Neuron (in vitro differentiated cells): ENCODE results near the gene KCNJ5.
"Not testable (repeated sequence)": the region's sequence is repeated elsewhere in the genome, so short reads cannot be mapped to it uniquely, and the experiment has no call there.

Experiments used
- H2AFZ ChIP-seq: one replicate; pipeline ENCODE4 v1.6.1; 2013; ENCODE audit warnings: low read depth, mild to moderate bottlenecking, inconsistent platforms, low read length, moderate library complexity
- H3K27me3 ChIP-seq: one replicate; pipeline ENCODE4 v1.6.1; 2013; ENCODE audit warnings: low read length; ENCODE audit not compliant: insufficient read depth
- H3K36me3 ChIP-seq: one replicate; pipeline ENCODE4 v1.6.1; 2013; ENCODE audit warnings: low read length; ENCODE audit not compliant: insufficient read depth
- H3K4me1 ChIP-seq: one replicate; pipeline ENCODE4 v1.6.1; 2013; ENCODE audit warnings: low read length; ENCODE audit not compliant: insufficient read depth
- H3K4me3 ChIP-seq: 2 replicates; pipeline ENCODE4 v1.5.1; 2013; ENCODE audit warnings: mild to moderate bottlenecking, low read length, moderate library complexity
- H3K9me3 ChIP-seq: one replicate; pipeline ENCODE4 v1.6.1; 2013; ENCODE audit warnings: low read length

The KCNJ5 gene

GRCh38 chr11:128915149-128915521, 24.0 kb downstream of the KCNJ5 start:
- H3K4me1 ChIP-seq: no peaks in the 10 kb centered on the region
- H3K9me3 ChIP-seq: no peaks in the 10 kb centered on the region
- H3K36me3 ChIP-seq: no peaks in the 10 kb centered on the region
- H3K27me3 ChIP-seq: no peaks in the 10 kb centered on the region
- no peak overlapping the region for H2AFZ ChIP-seq
- H3K4me3 ChIP-seq: no peak overlapping the region

GRCh38 chr11:128916037-128916572, 24.9 kb downstream of the KCNJ5 start:
- Histone ChIP-seq H3K36me3 (no peaks in the 10 kb centered on the region), H3K9me3 (no peaks in the 10 kb centered on the region), H2AFZ (no peak overlapping the region), H3K4me3 (no peak overlapping the region), H3K4me1 (no peaks in the 10 kb centered on the region), H3K27me3 (no peaks in the 10 kb centered on the region)

- Histone ChIP-seq H3K9me3 (no peaks in the 10 kb centered on the region), H2AFZ (no peak overlapping the region), H3K4me1 (no peaks in the 10 kb centered on the region), H3K36me3 (no peaks in the 10 kb centered on the region), H3K4me3 (no peak overlapping the region), H3K27me3 (no peaks in the 10 kb centered on the region)
Observed at GRCh38 chr11:128916681-128917080, 25.5 kb downstream of the KCNJ5 start.

GRCh38 chr11:128917144-128917724, 26.1 kb downstream of the KCNJ5 start:
- Histone ChIP-seq H3K36me3 (no peaks in the 10 kb centered on the region), H2AFZ (no peak overlapping the region), H3K27me3 (no peaks in the 10 kb centered on the region), H3K4me3 (no peak overlapping the region), H3K4me1 (no peaks in the 10 kb centered on the region), H3K9me3 (no peaks in the 10 kb centered on the region)

- H3K4me3 ChIP-seq: no peak overlapping the region
- H2AFZ ChIP-seq: no peak overlapping the region
- H3K9me3 ChIP-seq: no peaks in the 10 kb centered on the region
- H3K4me1 ChIP-seq: peaks cover 2% of the 10 kb centered on the region
- H3K36me3 ChIP-seq: no peaks in the 10 kb centered on the region
- no peaks in the 10 kb centered on the region for H3K27me3 ChIP-seq
Observed at GRCh38 chr11:128919216-128919615, 28.1 kb downstream of the KCNJ5 start.

- not testable (repeated sequence) for H3K4me3 ChIP-seq, H3K27me3 ChIP-seq, H3K9me3 ChIP-seq, H2AFZ ChIP-seq, H3K36me3 ChIP-seq, H3K4me1 ChIP-seq
Observed at GRCh38 chr11:128919635-128920034, 28.5 kb downstream of the KCNJ5 start.

GRCh38 chr11:128920666-128921065, 29.5 kb downstream of the KCNJ5 start:
- Histone ChIP-seq H3K4me1 (peaks cover 12% of the 10 kb centered on the region), H2AFZ (no peak overlapping the region), H3K36me3 (no peaks in the 10 kb centered on the region), H3K9me3 (no peaks in the 10 kb centered on the region), H3K27me3 (no peaks in the 10 kb centered on the region), H3K4me3 (no peak overlapping the region)

- peaks cover 12% of the 10 kb centered on the region for H3K4me1 ChIP-seq
- no peak overlapping the region for H2AFZ ChIP-seq
- no peaks in the 10 kb centered on the region for H3K9me3 ChIP-seq
- no peak overlapping the region for H3K4me3 ChIP-seq
- H3K36me3 ChIP-seq: no peaks in the 10 kb centered on the region
- H3K27me3 ChIP-seq: no peaks in the 10 kb centered on the region
Observed at GRCh38 chr11:128921793-128922192, 30.6 kb downstream of the KCNJ5 start.

- Histone ChIP-seq H3K27me3 (no peaks in the 10 kb centered on the region), H3K4me3 (no peak overlapping the region)
Observed at GRCh38 chr11:128924104-128924503, 32.9 kb downstream of the KCNJ5 start.

GRCh38 chr11:128924510-128925249, 33.5 kb downstream of the KCNJ5 start:
- no peaks in the 10 kb centered on the region for H3K36me3 ChIP-seq
- no peaks in the 10 kb centered on the region for H3K9me3 ChIP-seq
- peaks cover 18% of the 10 kb centered on the region for H3K4me1 ChIP-seq
- no peak overlapping the region for H3K4me3 ChIP-seq
- H2AFZ ChIP-seq: no peak overlapping the region
- no peaks in the 10 kb centered on the region for H3K27me3 ChIP-seq

More at GRCh38 chr11:128924104-128924503, 32.9 kb downstream of the KCNJ5 start:
- Histone ChIP-seq H3K9me3 (no peaks in the 10 kb centered on the region), H3K36me3 (no peaks in the 10 kb centered on the region), H2AFZ (no peak overlapping the region), H3K4me1 (peaks cover 17% of the 10 kb centered on the region)

- H3K4me3 ChIP-seq: no peak overlapping the region
- no peaks in the 10 kb centered on the region for H3K36me3 ChIP-seq
- H3K27me3 ChIP-seq: no peaks in the 10 kb centered on the region
- H2AFZ ChIP-seq: no peak overlapping the region
- H3K4me1 ChIP-seq: peaks cover 23% of the 10 kb centered on the region
- no peaks in the 10 kb centered on the region for H3K9me3 ChIP-seq
Observed at GRCh38 chr11:128925250-128925600, 34.1 kb downstream of the KCNJ5 start.

GRCh38 chr11:128926000-128926399, 34.8 kb downstream of the KCNJ5 start:
- Histone ChIP-seq H3K9me3 (no peaks in the 10 kb centered on the region), H3K36me3 (no peaks in the 10 kb centered on the region), H2AFZ (no peak overlapping the region), H3K4me3 (no peak overlapping the region), H3K4me1 (peaks cover 23% of the 10 kb centered on the region), H3K27me3 (no peaks in the 10 kb centered on the region)

- H3K9me3 ChIP-seq: no peaks in the 10 kb centered on the region
- H3K4me3 ChIP-seq: no peak overlapping the region
- H3K4me1 ChIP-seq: peaks cover 23% of the 10 kb centered on the region
- H3K27me3 ChIP-seq: no peaks in the 10 kb centered on the region
- H2AFZ ChIP-seq: no peak overlapping the region
- H3K36me3 ChIP-seq: no peaks in the 10 kb centered on the region
Observed at GRCh38 chr11:128926437-128927107, 35.4 kb downstream of the KCNJ5 start.
